Lower lobe of right lung (tissue), 2 donors: ENCODE results near the gene MYO1F. TPM values are rescaled to one million over a fixed set of nuclear protein-coding genes. Genes with fewer than 3 reads are reported as not detected.
A peak's percentile ranks its signal among the peaks of the same experiment; 100 is the strongest.

Experiments
- ATAC-seq, 2 donors: fragments of 200-7000 bp; cut with Tn5 transposase; one replicate each; pipeline ENCODE4 v1.9.1; 2020 to 2022; ENCODE audit warnings: mild to moderate bottlenecking in 2 of 2, moderate library complexity in 2 of 2
- DNase-seq: peaks from one replicate; pipeline ENCODE4 v3.0.0-alpha.2; 2020
- H3K27ac ChIP-seq: fragments of 200-600 bp; one replicate; pipeline ENCODE4 v1.8.0; 2022
- H3K27me3 ChIP-seq: fragments of 200-600 bp; one replicate; pipeline ENCODE4 v1.8.0; 2022; ENCODE audit warnings: low read depth
- H3K36me3 ChIP-seq: fragments of 200-600 bp; one replicate; pipeline ENCODE4 v1.8.0; 2022; ENCODE audit warnings: mild to moderate bottlenecking
- H3K4me1 ChIP-seq: fragments of 200-600 bp; one replicate; pipeline ENCODE4 v1.8.0; 2022
- H3K4me3 ChIP-seq: fragments of 200-600 bp; one replicate; pipeline ENCODE4 v1.8.0; 2022; ENCODE audit warnings: mild to moderate bottlenecking
- H3K9me3 ChIP-seq: fragments of 200-600 bp; one replicate; pipeline ENCODE4 v1.8.0; 2022
- intact Hi-C: fragments of 100-400 bp; cut with DNase I; formaldehyde crosslinking; loops from one replicate; pipeline ENCODE4 v1.11.0; 2022
- total RNA-seq: library from RNA; stranded (reverse); fragmentation: NEBNext Ultra II Directional; extraction: Animal tissue kit (Norgen Biotek cat#: 25700); gene quantifications from one replicate; pipeline ENCODE4 v1.2.1, GENCODE V29; 2021
- TF ChIP-seq, protein P1 (sequence below): fragments of 200-600 bp; IDR thresholded peaks from one replicate; pipeline ENCODE4 v1.8.0; 2022; ENCODE audit warnings: antibody characterized with exemption, mild to moderate bottlenecking
- donor health status: DM: no; HTN: yes; CAD: no; lungs with severe emphysema.

The MYO1F gene
- total RNA-seq, 1 donor from 2014 or later: 162 TPM

DNA sequence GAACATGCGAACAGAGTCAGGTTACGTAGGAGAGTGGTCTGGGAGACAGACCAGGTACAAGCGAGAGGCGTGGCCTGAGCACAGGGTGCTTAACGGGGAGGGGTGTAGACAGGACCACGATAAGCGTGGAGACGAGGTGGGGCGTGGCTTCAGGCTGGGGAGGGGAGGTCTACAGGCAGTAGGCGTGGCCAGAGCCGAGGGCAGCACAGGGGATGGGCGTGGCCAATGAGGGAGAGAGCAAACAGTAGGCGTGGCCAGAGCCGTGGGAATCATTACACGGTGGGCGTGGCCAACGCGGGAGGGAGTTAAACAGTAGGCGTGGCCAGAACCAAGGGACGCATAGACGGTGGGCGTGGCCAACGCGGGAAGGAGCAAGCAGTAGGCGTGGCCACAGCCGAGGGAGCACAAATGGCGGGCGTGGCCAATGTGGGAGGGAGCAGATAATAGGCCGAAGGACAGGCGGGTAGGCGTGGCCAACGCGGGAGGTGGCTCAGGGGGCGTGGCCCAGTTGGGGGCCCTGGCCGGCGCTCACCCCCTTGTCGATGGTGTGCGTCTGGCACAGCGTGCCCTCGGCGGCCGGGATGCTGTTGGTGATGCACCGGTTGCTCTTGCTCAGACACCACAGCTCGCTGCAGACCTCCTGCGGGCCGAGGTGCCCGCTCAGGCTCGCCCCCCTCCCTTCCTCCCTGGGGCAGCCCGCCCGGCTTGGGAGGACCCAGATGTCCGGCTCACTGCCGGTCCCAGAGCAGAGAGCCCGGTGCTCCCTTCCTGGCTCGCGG, 15.2 kb upstream of the MYO1F start:
- Histone ChIP-seq H3K36me3 (peaks cover 21% of the 10 kb centered on the region), H3K4me1 (peaks cover 21% of the 10 kb centered on the region), H3K4me3 (peak overlapping the region; percentile 41), H3K9me3 (no peaks in the 10 kb centered on the region), H3K27me3 (peaks cover 15% of the 10 kb centered on the region), H3K27ac (peak overlapping the region; percentile 22)
- intact Hi-C loops: no loop called here
- TF ChIP-seq, protein P1, sequence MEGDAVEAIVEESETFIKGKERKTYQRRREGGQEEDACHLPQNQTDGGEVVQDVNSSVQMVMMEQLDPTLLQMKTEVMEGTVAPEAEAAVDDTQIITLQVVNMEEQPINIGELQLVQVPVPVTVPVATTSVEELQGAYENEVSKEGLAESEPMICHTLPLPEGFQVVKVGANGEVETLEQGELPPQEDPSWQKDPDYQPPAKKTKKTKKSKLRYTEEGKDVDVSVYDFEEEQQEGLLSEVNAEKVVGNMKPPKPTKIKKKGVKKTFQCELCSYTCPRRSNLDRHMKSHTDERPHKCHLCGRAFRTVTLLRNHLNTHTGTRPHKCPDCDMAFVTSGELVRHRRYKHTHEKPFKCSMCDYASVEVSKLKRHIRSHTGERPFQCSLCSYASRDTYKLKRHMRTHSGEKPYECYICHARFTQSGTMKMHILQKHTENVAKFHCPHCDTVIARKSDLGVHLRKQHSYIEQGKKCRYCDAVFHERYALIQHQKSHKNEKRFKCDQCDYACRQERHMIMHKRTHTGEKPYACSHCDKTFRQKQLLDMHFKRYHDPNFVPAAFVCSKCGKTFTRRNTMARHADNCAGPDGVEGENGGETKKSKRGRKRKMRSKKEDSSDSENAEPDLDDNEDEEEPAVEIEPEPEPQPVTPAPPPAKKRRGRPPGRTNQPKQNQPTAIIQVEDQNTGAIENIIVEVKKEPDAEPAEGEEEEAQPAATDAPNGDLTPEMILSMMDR: no peak
- ATAC-seq: peak; percentile 84 to 91
- peak; percentile 92 for DNase-seq

DNA sequence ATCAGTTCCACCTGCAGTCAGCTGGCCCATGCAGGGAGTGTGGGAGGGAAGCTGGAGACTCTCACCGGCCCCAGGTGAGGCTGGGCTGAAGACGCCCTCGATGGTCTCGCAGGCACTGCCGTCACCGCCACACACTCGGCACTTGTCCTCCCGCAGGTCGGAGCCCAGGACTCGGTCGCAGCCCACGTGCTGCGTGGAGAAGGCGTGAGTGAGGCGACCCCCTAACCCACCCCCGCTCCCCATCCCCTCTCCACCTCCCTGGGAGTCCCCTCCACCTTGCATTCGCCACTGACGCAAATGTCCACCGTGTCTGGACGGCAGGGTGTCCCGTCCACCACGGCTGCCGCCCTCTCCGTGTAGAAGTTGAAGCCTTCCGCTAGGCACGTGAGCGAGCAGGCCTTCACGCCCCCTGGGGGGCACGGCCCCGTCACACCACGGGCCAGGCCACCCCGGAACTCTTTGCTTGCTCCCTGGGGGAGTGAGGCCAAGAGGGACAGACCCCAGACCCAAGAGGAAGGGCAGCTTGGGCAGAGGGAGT, 12.0 kb upstream of the MYO1F start:
- Histone ChIP-seq H3K4me3 (no peak overlapping the region), H3K27ac (no peak overlapping the region), H3K27me3 (peaks cover 15% of the 10 kb centered on the region), H3K4me1 (peaks cover 15% of the 10 kb centered on the region), H3K9me3 (no peaks in the 10 kb centered on the region), H3K36me3 (peaks cover 3% of the 10 kb centered on the region)
- no peak for DNase-seq
- TF ChIP-seq, protein P1: no peak
- ATAC-seq: no peak
- intact Hi-C loops: no loop called here

DNA sequence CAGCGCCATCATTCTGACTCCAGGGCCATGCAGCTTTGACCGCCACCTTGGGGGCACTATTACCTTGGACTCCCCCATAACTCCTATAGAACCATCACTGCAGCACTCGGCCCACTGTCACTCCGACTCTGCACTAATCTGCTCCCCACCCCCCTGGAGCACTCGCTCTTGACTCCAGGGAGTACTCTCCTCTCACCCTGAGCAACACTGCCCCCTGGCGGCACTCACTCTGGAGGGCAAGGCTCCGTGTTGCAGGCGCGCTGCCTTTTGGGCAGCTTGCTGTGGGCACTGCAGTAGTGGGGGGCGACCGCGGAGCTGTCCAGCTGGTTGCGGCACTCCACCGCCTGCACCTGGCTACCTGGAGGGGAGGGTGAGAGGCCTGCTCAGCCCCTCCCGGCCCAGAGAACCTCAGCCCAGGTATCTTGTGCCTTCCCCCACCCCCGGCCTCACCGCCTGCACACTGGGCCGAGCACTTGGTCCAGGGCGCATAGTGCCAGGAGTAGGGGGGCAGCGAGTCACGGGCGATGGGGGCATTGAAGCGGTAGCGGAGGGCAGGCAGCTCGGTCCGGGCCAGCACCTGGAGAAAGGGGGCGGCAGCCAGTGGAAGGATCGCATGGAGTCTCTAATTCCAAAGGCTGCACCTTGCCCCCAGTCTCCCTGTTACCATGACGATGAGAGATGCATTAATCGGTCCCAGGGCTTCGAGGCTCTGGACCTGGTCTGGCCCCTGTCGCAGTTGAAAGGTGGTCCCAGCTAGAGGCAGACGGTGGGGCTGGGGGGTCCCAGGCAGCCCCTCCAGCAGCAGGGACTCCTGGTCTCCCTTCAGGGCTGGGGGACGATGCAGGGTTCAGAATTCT, 8.9 kb upstream of the MYO1F start:
- DNase-seq (peak; percentile 73), ATAC-seq (peak; percentile 45 to 60)
- TF ChIP-seq, protein P1: peak; percentile 51

DNA sequence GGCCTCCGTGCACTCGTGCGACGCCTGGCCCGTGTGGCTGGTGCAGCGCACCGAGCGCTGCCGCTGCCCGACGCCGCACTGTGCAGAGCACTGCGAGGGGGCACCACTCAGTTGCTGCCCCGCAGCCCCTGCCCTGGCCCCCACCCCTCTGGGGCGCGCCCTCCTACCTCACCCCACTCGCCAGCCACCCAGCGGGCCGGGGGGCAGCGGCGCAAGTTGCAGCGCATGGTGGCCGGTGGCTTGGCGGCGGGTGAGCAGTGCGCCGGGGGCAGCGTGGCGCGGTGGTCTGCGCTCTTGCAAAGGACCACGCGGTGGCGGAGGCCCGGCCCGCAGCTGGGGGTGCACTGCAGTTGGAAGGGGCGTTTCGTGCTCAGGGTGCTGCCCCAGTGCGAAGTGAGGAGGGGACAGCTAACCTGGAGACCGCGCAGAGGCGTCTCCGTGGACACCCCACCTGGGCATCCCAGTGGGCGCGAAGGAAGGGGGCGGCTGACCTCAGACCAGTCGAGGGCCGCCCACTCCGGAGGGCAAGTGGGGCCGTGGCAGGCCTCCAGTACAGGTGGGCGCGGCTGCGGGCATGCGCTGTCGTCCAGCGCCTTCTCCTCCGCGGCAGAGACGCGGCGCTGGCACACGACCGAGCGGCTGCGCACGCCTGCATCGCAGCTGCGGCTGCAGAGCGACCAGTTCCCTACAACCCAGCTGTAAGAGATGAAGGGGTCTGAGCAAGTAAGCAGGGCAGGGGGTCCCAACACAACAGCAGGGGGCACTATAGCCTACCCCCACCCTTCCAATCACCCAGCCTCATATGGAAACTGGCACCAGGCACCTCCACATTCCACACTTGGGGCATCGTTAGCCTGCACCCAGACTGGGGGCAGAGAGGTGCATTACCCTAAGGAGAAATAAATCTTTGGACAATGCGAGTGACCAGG, 8.0 kb upstream of the MYO1F start:
- DNase-seq (no peak), ATAC-seq (no peak)
- intact Hi-C loops: no loop called here
- H3K4me1 ChIP-seq: peaks cover 9% of the 10 kb centered on the region
- no peak overlapping the region for H3K4me3 ChIP-seq
- no peaks in the 10 kb centered on the region for H3K27me3 ChIP-seq
- no peaks in the 10 kb centered on the region for H3K9me3 ChIP-seq
- H3K27ac ChIP-seq: no peak overlapping the region
- TF ChIP-seq, protein P1: no peak
- peaks cover 3% of the 10 kb centered on the region for H3K36me3 ChIP-seq

More for the DNA sequence above, 8.9 kb upstream of the MYO1F start:
- intact Hi-C loops: no loop called here
- Histone ChIP-seq H3K36me3 (peaks cover 3% of the 10 kb centered on the region), H3K27me3 (no peaks in the 10 kb centered on the region), H3K27ac (no peak overlapping the region), H3K4me3 (no peak overlapping the region), H3K9me3 (no peaks in the 10 kb centered on the region), H3K4me1 (no peaks in the 10 kb centered on the region)
